Heart left ventricle (tissue), 13 donors: ENCODE results near the gene PSD4.

Experiments used
- POLR2A ChIP-seq, 2 donors: fragments of 450-650 bp; IDR thresholded peaks; one replicate each; pipeline ENCODE4 v1.6.1; 2017; ENCODE audit warnings: antibody characterized with exemption in 2 of 2, mild to moderate bottlenecking in 2 of 2, moderate library complexity in 2 of 2
- TF ChIP-seq, protein P1 (sequence below), 12 donors: fragments of 200-600 bp; sonication (generic) in 4 of 12; IDR thresholded peaks; one replicate each; pipeline versions ENCODE4 v1.5.0 to v1.8.0; 2018 to 2022; ENCODE audit warnings: antibody characterized with exemption in 12 of 12, mild to moderate bottlenecking in 5 of 12
- donor health status: ischemic (EF 13 %, LVEDD 7.1; RV severe dilation, severe dysfunction).
- donor health status: DM: no; HTN: yes; CAD: no.
- donor health status: DM: no; HTN: no; CAD: no.
- donor health status: ischemic (EF 25% LVEDD 6.9; RV normal size, moderate dysfunction).
- donor health status: ischemic (EF 25% LVEDD 5.7; RV mildly dilated, moderate dysfunction).
- donor health status: ischemic (EF 35%, LVEDD 5.7; RV mildly dilated, moderate dysfunction).
- donor health status: nonischemic (EF 11% LVEDD 7.7; RV severe dilation, severe dysfunction).
- donor health status: DM: yes; HTN: yes; CAD: no.
- donor health status: PGD.
- donor health status: ischemic (EF 29% LVEDD 5.4; RV normal size, mild dysfunction).
- donor health status: nonischemic (EF 23%, LVEDD 6.1; RV moderate dilation, normal function).

GRCh38 chr2:113248997-113249770, 75.4 kb downstream of the PSD4 start:
- TF ChIP-seq, protein P1, sequence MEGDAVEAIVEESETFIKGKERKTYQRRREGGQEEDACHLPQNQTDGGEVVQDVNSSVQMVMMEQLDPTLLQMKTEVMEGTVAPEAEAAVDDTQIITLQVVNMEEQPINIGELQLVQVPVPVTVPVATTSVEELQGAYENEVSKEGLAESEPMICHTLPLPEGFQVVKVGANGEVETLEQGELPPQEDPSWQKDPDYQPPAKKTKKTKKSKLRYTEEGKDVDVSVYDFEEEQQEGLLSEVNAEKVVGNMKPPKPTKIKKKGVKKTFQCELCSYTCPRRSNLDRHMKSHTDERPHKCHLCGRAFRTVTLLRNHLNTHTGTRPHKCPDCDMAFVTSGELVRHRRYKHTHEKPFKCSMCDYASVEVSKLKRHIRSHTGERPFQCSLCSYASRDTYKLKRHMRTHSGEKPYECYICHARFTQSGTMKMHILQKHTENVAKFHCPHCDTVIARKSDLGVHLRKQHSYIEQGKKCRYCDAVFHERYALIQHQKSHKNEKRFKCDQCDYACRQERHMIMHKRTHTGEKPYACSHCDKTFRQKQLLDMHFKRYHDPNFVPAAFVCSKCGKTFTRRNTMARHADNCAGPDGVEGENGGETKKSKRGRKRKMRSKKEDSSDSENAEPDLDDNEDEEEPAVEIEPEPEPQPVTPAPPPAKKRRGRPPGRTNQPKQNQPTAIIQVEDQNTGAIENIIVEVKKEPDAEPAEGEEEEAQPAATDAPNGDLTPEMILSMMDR (IDR thresholded peaks at IDR 0.05), result peak; percentile 85 to 95 (median 91)
- TF ChIP-seq POLR2A (IDR thresholded peaks at IDR 0.05), result no peak
